ENCODE data around the gene MSH6. TPM values are rescaled to one million over a fixed set of nuclear protein-coding genes. Genes with fewer than 3 reads are reported as not detected.
A peak's percentile ranks its signal among the peaks of the same experiment; 100 is the strongest.

The MSH6 gene
- polyA plus RNA-seq, 1 donor (not counting 4 experiments of a cell fraction or from before 2014, with no cell fraction given): 35.4 TPM

DNA sequence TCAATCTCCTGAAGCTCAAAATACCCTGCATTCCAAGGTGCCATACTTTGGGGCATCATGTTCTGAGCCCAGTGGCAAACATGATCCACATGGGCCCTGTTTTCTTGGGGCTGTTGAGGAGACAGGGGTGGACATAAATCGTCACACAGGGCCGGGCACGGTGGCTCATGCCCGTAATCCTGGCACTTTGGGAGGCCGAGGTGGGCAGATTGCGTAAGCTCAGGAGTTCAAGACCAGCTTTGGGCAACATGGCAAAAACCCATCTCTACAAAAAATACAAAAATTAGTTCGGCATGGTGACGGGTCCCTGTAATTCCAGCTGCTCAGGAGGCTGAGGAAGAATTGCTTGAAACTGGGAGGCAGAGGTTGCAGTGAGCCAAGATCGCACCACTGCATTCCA is 13.6 kb upstream of the MSH6 start:
- TF ChIP-seq CTCF (optimal IDR thresholded peaks at IDR 0.05 in 1 of 3, IDR thresholded peaks at IDR 0.05 in 1 of 3, conservative IDR thresholded peaks at IDR 0.05 in 1 of 3; ENCODE audit: extremely low read depth in 1 of 3, insufficient read depth in 2 of 3, low read length in 3 of 3) (no peak), EZH2 (IDR thresholded peaks at IDR 0.05; ENCODE audit: low read length) (no peak)
- Histone ChIP-seq H2AFZ (ENCODE audit: control insufficient read depth, low read length) (no peak overlapping the region), H3K4me2 (ENCODE audit: control insufficient read depth, extremely low read depth, insufficient read depth, low read depth, low read length) (no peak overlapping the region), H3K4me1 (ENCODE audit: control insufficient read depth, extremely low read depth, insufficient read depth, low read length) (peaks cover 4% of the 10 kb centered on the region), H3K9ac (ENCODE audit: control insufficient read depth, extremely low read depth, insufficient read depth, low read length) (no peak overlapping the region), H4K20me1 (ENCODE audit: control insufficient read depth, extremely low read depth, insufficient read depth, low read length) (no peaks in the 10 kb centered on the region), H3K79me2 (ENCODE audit: control insufficient read depth, insufficient read depth, low read length) (no peaks in the 10 kb centered on the region), H3K9me3 (ENCODE audit: control insufficient read depth, low read depth, low read length) (peaks cover 3% of the 10 kb centered on the region), H3K4me3 (ENCODE audit: control insufficient read depth in 2 of 3, extremely low read depth in 1 of 3, insufficient read depth in 2 of 3, low read depth in 1 of 3, low read length in 3 of 3) (no peak overlapping the region), H3K36me3 (ENCODE audit: control insufficient read depth in 2 of 2, extremely low read depth in 1 of 2, insufficient read depth in 2 of 2, low read length in 2 of 2) (no peaks in the 10 kb centered on the region), H3K9me1 (ENCODE audit: control insufficient read depth, extremely low read depth, insufficient read depth, low read length) (no peaks in the 10 kb centered on the region), H3K27me3 (ENCODE audit: control insufficient read depth, extremely low read depth, insufficient read depth, low read length) (no peaks in the 10 kb centered on the region), H3K27ac (ENCODE audit: control insufficient read depth, insufficient read depth, low read length) (no peak overlapping the region)
- FAIRE-seq (no peak), DNase-seq (ENCODE audit: low read depth, low spot score) (no peak)
- dilution Hi-C loops (cut with MboI; ENCODE audit: extremely low pct_ligation_motif_present, low sequenced_read_pairs): no loop called here

DNA sequence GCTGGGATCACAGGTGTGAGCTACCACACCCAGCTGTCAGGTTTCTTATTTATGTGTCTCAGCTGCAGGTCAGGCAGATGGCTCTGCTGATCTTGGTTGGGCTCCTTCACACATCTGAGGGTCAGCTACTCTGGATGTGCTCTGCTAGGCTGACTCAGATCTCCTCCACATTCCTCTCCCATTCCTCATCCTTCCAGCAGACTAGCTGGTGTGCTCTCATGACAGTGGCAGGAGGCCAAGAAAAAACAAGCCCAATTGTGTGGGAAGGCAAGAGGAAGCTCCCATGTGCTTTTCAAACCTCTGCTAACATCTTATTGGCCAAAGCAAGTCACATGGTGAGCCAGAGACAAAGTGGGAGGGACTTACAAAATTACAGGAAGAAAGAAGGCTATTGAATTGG is 11.7 kb upstream of the MSH6 start:
- peak; percentile 95 for DNase-seq (ENCODE audit: low read depth, low spot score)
- H3K27ac ChIP-seq (ENCODE audit: control insufficient read depth, insufficient read depth, low read length): peak overlapping the region; percentile 47
- no peaks in the 10 kb centered on the region for H3K9me1 ChIP-seq (ENCODE audit: control insufficient read depth, extremely low read depth, insufficient read depth, low read length)
- no peaks in the 10 kb centered on the region for H3K27me3 ChIP-seq (ENCODE audit: control insufficient read depth, extremely low read depth, insufficient read depth, low read length)
- H3K4me1 ChIP-seq (ENCODE audit: control insufficient read depth, extremely low read depth, insufficient read depth, low read length): peaks cover 4% of the 10 kb centered on the region
- TF ChIP-seq CTCF (optimal IDR thresholded peaks at IDR 0.05 in 1 of 3, IDR thresholded peaks at IDR 0.05 in 1 of 3, conservative IDR thresholded peaks at IDR 0.05 in 1 of 3; ENCODE audit: extremely low read depth in 1 of 3, insufficient read depth in 2 of 3, low read length in 3 of 3) (no peak), EZH2 (IDR thresholded peaks at IDR 0.05; ENCODE audit: low read length) (no peak)
- no peaks in the 10 kb centered on the region for H3K36me3 ChIP-seq (ENCODE audit: control insufficient read depth in 2 of 2, extremely low read depth in 1 of 2, insufficient read depth in 2 of 2, low read length in 2 of 2)
- H3K79me2 ChIP-seq (ENCODE audit: control insufficient read depth, insufficient read depth, low read length): no peaks in the 10 kb centered on the region
- H3K9me3 ChIP-seq (ENCODE audit: control insufficient read depth, low read depth, low read length): peaks cover 3% of the 10 kb centered on the region
- no peak overlapping the region for H3K4me2 ChIP-seq (ENCODE audit: control insufficient read depth, extremely low read depth, insufficient read depth, low read depth, low read length)
- no peaks in the 10 kb centered on the region for H4K20me1 ChIP-seq (ENCODE audit: control insufficient read depth, extremely low read depth, insufficient read depth, low read length)
- no peak overlapping the region for H3K4me3 ChIP-seq (ENCODE audit: control insufficient read depth in 2 of 3, extremely low read depth in 1 of 3, insufficient read depth in 2 of 3, low read depth in 1 of 3, low read length in 3 of 3)
- peak overlapping the region; percentile 87 for H2AFZ ChIP-seq (ENCODE audit: control insufficient read depth, low read length)
- dilution Hi-C loops (cut with MboI; ENCODE audit: extremely low pct_ligation_motif_present, low sequenced_read_pairs): no loop called here
- no peak overlapping the region for H3K9ac ChIP-seq (ENCODE audit: control insufficient read depth, extremely low read depth, insufficient read depth, low read length)
- peak; percentile 91 for FAIRE-seq
